Dendritic cell treated with granulocyte-macrophage colony-stimulating factor and Interleukin-4, amounts not matched to agents 40 ng/mL and 50 ng/mL, for 4 days (primary cell): ENCODE data around the gene CDCA3.

Experiments used
- H3K27ac Mint-ChIP-seq: one replicate; pipeline ENCODE4 v1.8.0; 2022; ENCODE audit warnings: mild to moderate bottlenecking, mixed read lengths
- H3K27me3 Mint-ChIP-seq: one replicate; pipeline ENCODE4 v1.8.0; 2022; ENCODE audit warnings: mild to moderate bottlenecking, mixed read lengths
- H3K36me3 Mint-ChIP-seq: one replicate; pipeline ENCODE4 v1.8.0; 2022; ENCODE audit warnings: low read depth, mixed read lengths
- H3K4me1 Mint-ChIP-seq: one replicate; pipeline ENCODE4 v1.8.0; 2022; ENCODE audit warnings: low read depth, mixed read lengths
- H3K4me3 Mint-ChIP-seq: one replicate; pipeline ENCODE4 v1.8.0; 2022; ENCODE audit warnings: mild to moderate bottlenecking, moderate library complexity, mixed read lengths
- H3K9me3 Mint-ChIP-seq: one replicate; pipeline ENCODE4 v1.8.0; 2022; ENCODE audit warnings: mixed read lengths
- intact Hi-C: fragments of 100-400 bp; cut with micrococcal nuclease; formaldehyde crosslinking; loops from one replicate; pipeline ENCODE4 v1.15.0; 2022

Gene CDCA3

GRCh38 chr12:6853626-6854025, 2.5 kb upstream of the CDCA3 start:
- intact Hi-C loops, result no loop called here
- no peaks in the 10 kb centered on the region for H3K27me3 Mint-ChIP-seq
- peaks cover 28% of the 10 kb centered on the region for H3K4me1 Mint-ChIP-seq
- no peak overlapping the region for H3K4me3 Mint-ChIP-seq
- no peaks in the 10 kb centered on the region for H3K9me3 Mint-ChIP-seq
- peaks cover 58% of the 10 kb centered on the region for H3K36me3 Mint-ChIP-seq
- H3K27ac Mint-ChIP-seq, result peak overlapping the region; percentile 91

- intact Hi-C loops, result loop anchor here (1.0 kb wide), 2 partner anchors 19 to 190 kb away; partner anchors contain the start of gene ING4
- H3K36me3 Mint-ChIP-seq, result peaks cover 50% of the 10 kb centered on the region
- no peaks in the 10 kb centered on the region for H3K9me3 Mint-ChIP-seq
- H3K4me3 Mint-ChIP-seq, result peak overlapping the region; percentile 87
- H3K27me3 Mint-ChIP-seq, result no peaks in the 10 kb centered on the region
- H3K27ac Mint-ChIP-seq, result peak overlapping the region; percentile 91
- peaks cover 35% of the 10 kb centered on the region for H3K4me1 Mint-ChIP-seq
Measured at GRCh38 chr12:6852651-6853354, 1.7 kb upstream of the CDCA3 start.

DNA sequence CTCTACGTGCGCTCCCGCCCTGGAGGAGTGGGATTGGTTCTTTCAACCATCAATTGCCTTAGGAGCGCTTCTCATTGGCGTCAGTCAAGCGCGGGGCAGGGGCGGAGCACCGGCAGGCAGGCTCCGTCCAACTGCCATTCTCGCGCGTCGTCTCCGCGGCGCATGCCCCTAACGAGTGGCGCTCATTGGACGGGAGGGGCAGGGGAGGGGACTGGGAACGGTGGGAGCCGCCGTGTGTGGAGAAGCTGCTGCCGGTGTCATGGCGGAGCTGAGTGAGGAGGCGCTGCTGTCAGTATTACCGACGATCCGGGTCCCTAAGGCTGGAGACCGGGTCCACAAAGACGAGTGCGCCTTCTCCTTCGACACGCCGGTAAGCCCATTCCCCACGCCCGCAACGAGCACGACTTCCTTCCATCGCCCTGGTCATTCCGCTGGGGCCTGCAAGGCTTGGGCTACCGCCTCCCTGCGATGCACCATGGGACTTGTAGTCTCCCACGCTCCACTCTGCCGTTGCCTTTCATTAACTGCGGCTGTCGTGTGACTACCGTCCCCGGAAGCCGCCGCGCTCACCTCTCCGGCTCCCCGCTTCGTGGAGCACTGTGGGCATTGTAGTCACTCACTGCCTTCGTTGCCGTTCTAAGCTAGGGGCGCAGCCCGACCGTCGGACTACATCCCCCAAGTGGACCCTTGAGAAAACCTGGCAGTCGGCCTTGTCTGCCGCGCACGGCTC, 1.0 kb upstream of the CDCA3 start, which contains the start of gene USP5:
TSS of gene USP5 (plus strand) at position 230 of the 730 bp plus-strand sequence. CDS start at position 260, 30 bp downstream.
- H3K27ac Mint-ChIP-seq, result peak within 1 kb of the TSS; percentile 91
- H3K4me3 Mint-ChIP-seq, result peak within 1 kb of the TSS; percentile 87
- H3K27me3 Mint-ChIP-seq, result no peaks in the 10 kb centered on the region
- no peaks in the 10 kb centered on the region for H3K9me3 Mint-ChIP-seq
- intact Hi-C loops, result loop anchor here (1.0 kb wide), 2 partner anchors 20 to 189 kb away; partner anchors contain the start of gene ING4
- H3K36me3 Mint-ChIP-seq, result peaks cover 43% of the 10 kb centered on the region
- H3K4me1 Mint-ChIP-seq, result peaks cover 35% of the 10 kb centered on the region

DNA sequence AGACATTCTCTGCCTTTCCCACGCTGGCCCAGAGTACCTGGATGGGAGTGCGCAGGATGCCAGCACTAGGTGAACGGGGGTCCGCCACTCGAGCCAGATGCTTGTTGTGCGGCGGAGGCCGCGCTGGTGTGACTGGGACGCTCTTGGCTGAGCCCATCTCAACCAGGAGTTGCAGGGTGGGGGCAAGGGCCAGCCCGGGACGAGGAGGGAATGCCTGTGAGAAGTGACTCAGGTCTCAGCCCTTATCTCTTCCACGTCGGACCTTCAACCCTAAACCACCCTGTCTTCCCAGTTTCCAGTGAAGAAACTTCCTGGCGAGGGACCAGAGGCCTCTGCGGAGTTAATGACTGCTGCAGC, 312 bp downstream of the CDCA3 start:
- H3K4me3 Mint-ChIP-seq, result no peak overlapping the region
- H3K27ac Mint-ChIP-seq, result peak overlapping the region; percentile 91
- intact Hi-C loops, result no loop called here
- H3K36me3 Mint-ChIP-seq, result peaks cover 30% of the 10 kb centered on the region
- H3K4me1 Mint-ChIP-seq, result peaks cover 46% of the 10 kb centered on the region
- no peaks in the 10 kb centered on the region for H3K9me3 Mint-ChIP-seq
- no peaks in the 10 kb centered on the region for H3K27me3 Mint-ChIP-seq

- no peaks in the 10 kb centered on the region for H3K9me3 Mint-ChIP-seq
- peaks cover 46% of the 10 kb centered on the region for H3K4me1 Mint-ChIP-seq
- no peaks in the 10 kb centered on the region for H3K27me3 Mint-ChIP-seq
- peak overlapping the region; percentile 91 for H3K27ac Mint-ChIP-seq
- H3K4me3 Mint-ChIP-seq, result no peak overlapping the region
- intact Hi-C loops, result no loop called here
- H3K36me3 Mint-ChIP-seq, result peaks cover 24% of the 10 kb centered on the region
Measured at GRCh38 chr12:6849976-6850560, 1.0 kb downstream of the CDCA3 start.

- H3K27ac Mint-ChIP-seq, result no peak overlapping the region
- H3K27me3 Mint-ChIP-seq, result no peaks in the 10 kb centered on the region
- H3K36me3 Mint-ChIP-seq, result peaks cover 23% of the 10 kb centered on the region
- H3K4me3 Mint-ChIP-seq, result no peak overlapping the region
- H3K9me3 Mint-ChIP-seq, result no peaks in the 10 kb centered on the region
- intact Hi-C loops, result no loop called here
- H3K4me1 Mint-ChIP-seq, result peaks cover 46% of the 10 kb centered on the region
Measured at GRCh38 chr12:6849427-6849826, 1.7 kb downstream of the CDCA3 start.

DNA sequence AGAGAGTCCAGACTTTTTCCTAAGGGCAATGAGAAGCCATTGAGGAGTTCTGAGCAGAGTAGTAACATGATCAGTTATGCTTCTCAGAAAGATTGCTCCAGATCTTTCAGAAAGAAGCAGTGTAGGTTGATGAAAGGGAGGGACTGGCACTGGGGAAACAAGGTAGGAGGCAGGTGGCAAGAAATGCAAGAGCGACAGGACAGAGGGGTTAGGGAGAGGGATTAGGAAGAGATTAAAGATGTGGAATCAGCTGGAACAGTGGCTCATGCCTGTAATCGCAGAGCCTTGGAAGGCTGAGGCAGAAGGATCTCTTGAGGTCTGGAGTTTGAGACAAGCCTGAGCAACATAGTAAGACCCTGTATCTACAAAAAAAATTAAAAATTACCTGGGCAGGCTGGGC, 3.4 kb downstream of the CDCA3 start:
- Mint-ChIP-seq H3K27ac (peak overlapping the region; percentile 16), H3K27me3 (peaks cover 8% of the 10 kb centered on the region), H3K4me3 (no peak overlapping the region), H3K36me3 (peaks cover 13% of the 10 kb centered on the region), H3K4me1 (peaks cover 29% of the 10 kb centered on the region), H3K9me3 (no peaks in the 10 kb centered on the region)
- intact Hi-C loops, result no loop called here

DNA sequence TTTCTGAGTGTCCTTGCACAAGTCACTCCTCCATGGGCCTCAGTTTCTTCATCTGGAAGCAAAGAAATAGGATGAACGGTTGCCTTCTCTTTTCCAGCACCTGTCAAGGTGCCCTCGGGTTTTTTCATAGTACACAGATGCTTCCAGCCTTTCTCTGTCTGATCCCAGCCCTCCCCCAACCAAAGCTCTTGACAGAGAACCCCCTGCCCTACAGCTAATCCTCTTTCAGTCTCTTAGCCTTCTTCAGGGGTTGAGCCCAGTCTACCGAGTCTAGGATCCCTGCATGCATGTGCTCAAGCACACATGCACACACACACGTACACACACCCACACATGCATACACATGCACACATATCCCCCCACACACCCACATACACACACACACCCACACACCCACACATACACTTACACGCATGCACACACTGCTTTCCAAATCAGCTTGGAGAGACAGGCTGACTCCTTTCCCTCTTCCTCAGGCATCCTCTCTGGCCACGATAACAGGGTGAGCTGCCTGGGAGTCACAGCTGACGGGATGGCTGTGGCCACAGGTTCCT, 4.7 kb downstream of the CDCA3 start:
- Mint-ChIP-seq H3K9me3 (no peaks in the 10 kb centered on the region), H3K4me1 (peaks cover 28% of the 10 kb centered on the region), H3K4me3 (no peak overlapping the region), H3K27me3 (peaks cover 10% of the 10 kb centered on the region), H3K27ac (no peak overlapping the region), H3K36me3 (peaks cover under 1% of the 10 kb centered on the region)
- intact Hi-C loops, result no loop called here

DNA sequence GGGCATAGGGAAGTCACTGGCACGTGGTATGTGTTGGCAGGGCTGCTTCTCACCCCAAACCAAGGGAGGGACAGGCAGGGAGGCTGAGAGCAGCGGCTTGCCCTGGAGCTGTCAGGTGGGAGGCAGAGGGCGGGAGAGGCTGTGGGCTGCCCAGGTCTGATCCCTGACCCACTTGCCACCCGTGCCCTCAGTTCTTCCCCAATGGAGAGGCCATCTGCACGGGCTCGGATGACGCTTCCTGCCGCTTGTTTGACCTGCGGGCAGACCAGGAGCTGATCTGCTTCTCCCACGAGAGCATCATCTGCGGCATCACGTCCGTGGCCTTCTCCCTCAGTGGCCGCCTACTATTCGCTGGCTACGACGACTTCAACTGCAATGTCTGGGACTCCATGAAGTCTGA, 5.7 kb downstream of the CDCA3 start:
- Mint-ChIP-seq H3K36me3 (no peaks in the 10 kb centered on the region), H3K4me1 (peaks cover 24% of the 10 kb centered on the region), H3K4me3 (no peak overlapping the region), H3K27ac (no peak overlapping the region), H3K27me3 (peaks cover 10% of the 10 kb centered on the region), H3K9me3 (no peaks in the 10 kb centered on the region)
- intact Hi-C loops, result no loop called here

DNA sequence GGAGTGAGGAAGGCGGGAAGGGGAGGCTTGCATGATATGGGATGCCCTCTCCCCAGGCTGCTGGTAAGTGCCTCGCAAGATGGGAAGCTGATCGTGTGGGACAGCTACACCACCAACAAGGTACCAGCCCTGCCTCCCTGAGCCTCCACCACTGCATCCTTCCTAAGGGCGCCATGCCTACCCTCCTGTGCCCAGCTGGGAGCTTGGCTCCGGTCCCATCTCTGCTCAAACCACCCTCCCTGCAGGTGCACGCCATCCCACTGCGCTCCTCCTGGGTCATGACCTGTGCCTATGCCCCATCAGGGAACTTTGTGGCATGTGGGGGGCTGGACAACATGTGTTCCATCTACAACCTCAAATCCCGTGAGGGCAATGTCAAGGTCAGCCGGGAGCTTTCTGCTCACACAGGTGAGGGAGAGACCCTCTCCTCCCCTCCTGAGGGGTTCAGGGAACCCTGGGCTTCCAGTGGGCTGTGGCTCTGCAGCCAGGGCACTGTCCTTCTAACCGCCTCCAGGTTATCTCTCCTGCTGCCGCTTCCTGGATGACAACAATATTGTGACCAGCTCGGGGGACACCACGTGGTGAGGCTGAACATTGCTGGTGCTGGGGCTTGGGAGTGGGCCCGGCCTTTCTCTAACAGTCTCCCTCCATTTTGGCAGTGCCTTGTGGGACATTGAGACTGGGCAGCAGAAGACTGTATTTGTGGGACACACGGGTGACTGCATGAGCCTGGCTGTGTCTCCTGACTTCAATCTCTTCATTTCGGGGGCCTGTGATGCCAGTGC, 7.8 kb downstream of the CDCA3 start:
- intact Hi-C loops, result no loop called here
- Mint-ChIP-seq H3K4me3 (no peak overlapping the region), H3K36me3 (no peaks in the 10 kb centered on the region), H3K27ac (no peak overlapping the region), H3K9me3 (no peaks in the 10 kb centered on the region), H3K4me1 (peaks cover 16% of the 10 kb centered on the region), H3K27me3 (peaks cover 10% of the 10 kb centered on the region)

- no peaks in the 10 kb centered on the region for H3K9me3 Mint-ChIP-seq
- intact Hi-C loops, result no loop called here
- H3K4me3 Mint-ChIP-seq, result no peak overlapping the region
- no peaks in the 10 kb centered on the region for H3K36me3 Mint-ChIP-seq
- H3K27ac Mint-ChIP-seq, result no peak overlapping the region
- H3K4me1 Mint-ChIP-seq, result peaks cover 17% of the 10 kb centered on the region
- peaks cover 10% of the 10 kb centered on the region for H3K27me3 Mint-ChIP-seq
Measured at GRCh38 chr12:6842075-6842474, 9.0 kb downstream of the CDCA3 start.

DNA sequence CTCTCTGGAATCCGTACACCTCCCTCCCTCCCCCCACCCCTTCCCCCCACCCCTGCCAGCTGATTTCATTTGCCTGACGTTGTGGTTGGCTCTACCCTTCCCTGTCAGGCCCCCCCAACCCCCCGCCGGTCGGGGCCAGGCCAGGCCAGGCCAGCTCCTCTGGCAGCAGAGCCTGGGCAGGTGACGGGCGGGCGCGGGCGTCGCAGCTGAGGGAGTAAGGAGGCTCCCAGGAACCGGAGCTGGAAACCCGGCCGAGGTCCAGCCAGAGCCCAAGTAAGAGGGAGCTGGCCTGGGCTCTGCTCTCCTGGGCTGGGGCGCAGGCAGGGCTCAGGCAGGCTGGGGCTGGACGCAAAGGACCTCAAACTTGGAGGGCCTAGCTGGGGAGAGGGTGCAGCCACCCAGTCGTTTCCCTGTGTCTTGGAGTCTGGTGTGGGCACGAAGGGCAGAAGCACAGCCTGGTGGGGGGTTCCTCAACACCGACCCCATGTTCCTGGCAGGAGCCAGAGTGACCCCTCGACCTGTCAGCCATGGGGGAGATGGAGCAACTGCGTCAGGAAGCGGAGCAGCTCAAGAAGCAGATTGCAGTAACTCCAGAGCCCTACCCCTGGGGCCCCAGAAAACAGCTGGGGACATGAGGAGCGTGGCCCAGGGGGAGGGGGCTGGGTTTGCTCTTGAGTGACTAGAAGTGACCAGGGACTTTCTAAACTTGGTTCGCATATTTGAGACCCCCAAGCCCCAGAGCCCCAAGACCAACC, 10.1 kb downstream of the CDCA3 start, which contains the start of gene GNB3:
TSS of gene GNB3 (plus strand) at position 165 of the 755 bp plus-strand sequence. CDS start at position 528, 363 bp downstream.
- intact Hi-C loops, result no loop called here
- Mint-ChIP-seq H3K27me3 (peaks cover 10% of the 10 kb centered on the region), H3K9me3 (no peaks in the 10 kb centered on the region), H3K4me1 (peaks cover 6% of the 10 kb centered on the region), H3K36me3 (no peaks in the 10 kb centered on the region), H3K27ac (no peak within 1 kb of the TSS), H3K4me3 (no peak within 1 kb of the TSS)

DNA sequence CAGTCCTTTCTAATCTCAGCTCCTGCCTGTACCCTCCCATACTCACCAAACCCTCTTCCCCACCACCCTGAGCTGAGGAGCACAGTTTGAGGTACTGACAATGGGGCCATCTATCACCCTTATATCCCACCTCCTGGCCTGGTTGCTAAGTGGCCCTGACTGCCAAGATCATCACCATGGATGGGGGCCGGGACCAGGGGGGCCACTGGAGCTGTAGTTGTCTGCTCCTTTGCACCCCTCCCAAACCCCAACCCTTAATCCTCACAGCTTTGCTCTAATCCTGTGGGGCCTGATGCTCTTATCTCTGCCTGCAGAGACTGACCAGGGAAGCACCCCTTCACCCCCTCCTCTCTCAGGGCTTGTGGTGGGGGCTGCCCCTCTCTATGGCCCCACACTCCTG, 10.8 kb downstream of the CDCA3 start:
- intact Hi-C loops, result no loop called here
- Mint-ChIP-seq H3K27me3 (peaks cover 10% of the 10 kb centered on the region), H3K36me3 (no peaks in the 10 kb centered on the region), H3K4me3 (no peak overlapping the region), H3K9me3 (no peaks in the 10 kb centered on the region), H3K4me1 (peaks cover 5% of the 10 kb centered on the region), H3K27ac (no peak overlapping the region)
